PC-9 (cell line): ENCODE data around the gene FCRL1. TPM values are rescaled to one million over a fixed set of nuclear protein-coding genes. Genes with fewer than 3 reads are reported as not detected.

Experiments
- BruUV-seq: library from RNA; stranded (reverse); fragments of 400-500 nt; replicated peaks from 2 replicates; lab custom pipeline; 2021; lab: Mats Ljungman, UMichigan
- CTCF ChIA-PET: fragments of 300-600 bp; sonication (Branson Sonifier 250); formaldehyde crosslinking; loops from one replicate; lab custom pipeline; 2022; ENCODE audit warnings: antibody characterized with exemption; lab: Charles Lee
- POLR2A ChIA-PET: fragments of 300-600 bp; sonication (Branson Sonifier 250); formaldehyde crosslinking; loops from one replicate; lab custom pipeline; 2022; ENCODE audit warnings: antibody characterized with exemption; ENCODE audit not compliant: unreplicated experiment; lab: Charles Lee
- DNase-seq, 2 experiments: peaks; one replicate each; pipeline versions ENCODE4 v3.0.0 to v3.0.0-alpha.2; 2015 to 2022; ENCODE audit warnings: mixed read lengths in 1 of 2
- H2AFZ ChIP-seq: fragments of 200-600 bp; sonication (generic); 2 replicates; pipeline ENCODE4 v1.8.1; 2017; ENCODE audit warnings: antibody characterized with exemption
- H3F3A ChIP-seq: fragments of 200-600 bp; sonication (generic); 2 replicates; pipeline ENCODE4 v1.8.1; 2017; ENCODE audit warnings: antibody characterized with exemption, mild to moderate bottlenecking, low read depth; ENCODE audit not compliant: insufficient read depth
- H3K27ac ChIP-seq: fragments of 200-600 bp; sonication (generic); 2 replicates; pipeline ENCODE4 v1.6.1; 2016; ENCODE audit warnings: mixed run types
- H3K27me3 ChIP-seq: fragments of 200-600 bp; sonication (generic); 2 replicates; pipeline ENCODE4 v1.6.1; 2016; ENCODE audit warnings: low read depth, mixed run types; ENCODE audit not compliant: insufficient read depth
- H3K36me3 ChIP-seq: fragments of 200-600 bp; sonication (generic); 2 replicates; pipeline ENCODE4 v1.6.1; 2016; ENCODE audit warnings: low read depth, mixed run types
- H3K4me1 ChIP-seq: fragments of 200-600 bp; sonication (generic); replicated peaks from 2 replicates; pipeline ENCODE4 v1.6.1; 2016; ENCODE audit warnings: mixed run types; ENCODE audit not compliant: insufficient read depth
- H3K4me2 ChIP-seq: fragments of 200-600 bp; sonication (generic); 2 replicates; pipeline ENCODE4 v1.6.1; 2017; ENCODE audit warnings: mixed run types
- H3K4me3 ChIP-seq: fragments of 200-600 bp; sonication (generic); 2 replicates; pipeline ENCODE4 v1.6.1; 2016; ENCODE audit warnings: mixed run types
- H3K79me2 ChIP-seq: fragments of 200-600 bp; sonication (generic); 2 replicates; pipeline ENCODE4 v1.6.1; 2017; ENCODE audit warnings: low read depth, mixed run types
- H3K9me2 ChIP-seq: fragments of 200-600 bp; sonication (generic); 2 replicates; pipeline ENCODE4 v1.8.1; 2017; ENCODE audit warnings: mild to moderate bottlenecking; ENCODE audit not compliant: insufficient read depth
- H3K9me3 ChIP-seq: fragments of 200-600 bp; sonication (generic); 2 replicates; pipeline ENCODE4 v1.8.1; 2016; ENCODE audit warnings: low read depth; ENCODE audit not compliant: insufficient read depth
- H4K20me1 ChIP-seq: fragments of 200-600 bp; sonication (generic); 2 replicates; pipeline ENCODE4 v1.8.1; 2017; ENCODE audit not compliant: insufficient read depth
- EZH2 ChIP-seq: fragments of 200-600 bp; sonication (generic); IDR thresholded peaks from 2 replicates; pipeline ENCODE4 v1.8.0; 2017; ENCODE audit warnings: antibody characterized with exemption, low read depth
- intact Hi-C: fragments of 100-400 bp; cut with micrococcal nuclease; formaldehyde crosslinking; loops from one replicate; pipeline ENCODE4 v1.10.0; 2022; ENCODE audit not compliant: unreplicated experiment
- total RNA-seq: library from RNA; stranded (reverse); gene quantifications from 2 replicates; pipeline ENCODE4 v1.2.3, GENCODE V29; 2021
- TF ChIP-seq, protein P1 (sequence below): fragments of 200-600 bp; sonication (generic); conservative IDR thresholded peaks from 2 replicates; pipeline ENCODE4 v1.6.1; 2017; ENCODE audit warnings: mixed run types, antibody characterized with exemption, mild to moderate bottlenecking, moderate library complexity

The FCRL1 gene
- total RNA-seq, 1 experiment from 2014 or later, result not detected

DNA sequence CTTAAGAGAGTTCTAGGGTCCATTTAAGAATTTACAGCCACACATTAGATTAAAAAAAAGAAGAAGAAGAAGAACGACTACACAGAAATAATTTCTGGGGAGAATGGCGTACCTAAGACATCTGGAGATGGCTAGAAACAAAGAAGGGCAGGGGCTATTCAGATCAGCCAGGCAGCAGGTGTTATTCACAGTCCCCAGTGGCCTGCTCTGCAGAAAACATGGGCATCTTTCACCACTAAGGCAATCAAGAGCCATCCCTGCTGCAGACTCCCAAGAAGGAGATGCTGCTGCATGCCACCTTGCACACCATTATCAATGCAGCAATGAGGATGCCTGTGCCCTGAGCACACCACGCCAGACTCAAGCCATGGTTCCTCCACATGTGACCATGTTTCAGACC, 35.1 kb downstream of the FCRL1 start:
- H3K9me3 ChIP-seq, result no peaks in the 10 kb centered on the region
- H3K36me3 ChIP-seq, result no peaks in the 10 kb centered on the region
- no peak for DNase-seq
- BruUV-seq, result no TSS peak
- no peaks in the 10 kb centered on the region for H3K4me1 ChIP-seq
- TF ChIP-seq, protein P1, sequence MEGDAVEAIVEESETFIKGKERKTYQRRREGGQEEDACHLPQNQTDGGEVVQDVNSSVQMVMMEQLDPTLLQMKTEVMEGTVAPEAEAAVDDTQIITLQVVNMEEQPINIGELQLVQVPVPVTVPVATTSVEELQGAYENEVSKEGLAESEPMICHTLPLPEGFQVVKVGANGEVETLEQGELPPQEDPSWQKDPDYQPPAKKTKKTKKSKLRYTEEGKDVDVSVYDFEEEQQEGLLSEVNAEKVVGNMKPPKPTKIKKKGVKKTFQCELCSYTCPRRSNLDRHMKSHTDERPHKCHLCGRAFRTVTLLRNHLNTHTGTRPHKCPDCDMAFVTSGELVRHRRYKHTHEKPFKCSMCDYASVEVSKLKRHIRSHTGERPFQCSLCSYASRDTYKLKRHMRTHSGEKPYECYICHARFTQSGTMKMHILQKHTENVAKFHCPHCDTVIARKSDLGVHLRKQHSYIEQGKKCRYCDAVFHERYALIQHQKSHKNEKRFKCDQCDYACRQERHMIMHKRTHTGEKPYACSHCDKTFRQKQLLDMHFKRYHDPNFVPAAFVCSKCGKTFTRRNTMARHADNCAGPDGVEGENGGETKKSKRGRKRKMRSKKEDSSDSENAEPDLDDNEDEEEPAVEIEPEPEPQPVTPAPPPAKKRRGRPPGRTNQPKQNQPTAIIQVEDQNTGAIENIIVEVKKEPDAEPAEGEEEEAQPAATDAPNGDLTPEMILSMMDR, result no peak
- TF ChIP-seq EZH2, result no peak
- CTCF ChIA-PET, result no interaction called here
- no peak overlapping the region for H3K4me3 ChIP-seq
- H3K4me2 ChIP-seq, result no peak overlapping the region
- no peaks in the 10 kb centered on the region for H3K27me3 ChIP-seq
- no peak overlapping the region for H3K27ac ChIP-seq
- H2AFZ ChIP-seq, result no peak overlapping the region
- H3K79me2 ChIP-seq, result no peaks in the 10 kb centered on the region
- H4K20me1 ChIP-seq, result no peaks in the 10 kb centered on the region
- POLR2A ChIA-PET, result no interaction called here
- no peaks in the 10 kb centered on the region for H3F3A ChIP-seq
- no peaks in the 10 kb centered on the region; the same call in 1 of the 2 replicates for H3K9me2 ChIP-seq
- intact Hi-C loops, result no loop called here

- Histone ChIP-seq H3K9me2 (no peaks in the 10 kb centered on the region), H3K27me3 (no peaks in the 10 kb centered on the region), H2AFZ (no peak overlapping the region), H3K27ac (no peak overlapping the region), H3F3A (no peaks in the 10 kb centered on the region), H3K9me3 (no peaks in the 10 kb centered on the region), H4K20me1 (no peaks in the 10 kb centered on the region), H3K4me3 (no peak overlapping the region), H3K36me3 (no peaks in the 10 kb centered on the region), H3K79me2 (no peaks in the 10 kb centered on the region), H3K4me1 (no peaks in the 10 kb centered on the region), H3K4me2 (no peak overlapping the region)
- CTCF ChIA-PET, result no interaction called here
- BruUV-seq, result no TSS peak
- no peak for DNase-seq
- POLR2A ChIA-PET, result no interaction called here
- intact Hi-C loops, result no loop called here
- TF ChIP-seq, protein P1, result no peak
- no peak for TF ChIP-seq EZH2
Observed at GRCh38 chr1:157782931-157783330, 37.0 kb downstream of the FCRL1 start.

DNA sequence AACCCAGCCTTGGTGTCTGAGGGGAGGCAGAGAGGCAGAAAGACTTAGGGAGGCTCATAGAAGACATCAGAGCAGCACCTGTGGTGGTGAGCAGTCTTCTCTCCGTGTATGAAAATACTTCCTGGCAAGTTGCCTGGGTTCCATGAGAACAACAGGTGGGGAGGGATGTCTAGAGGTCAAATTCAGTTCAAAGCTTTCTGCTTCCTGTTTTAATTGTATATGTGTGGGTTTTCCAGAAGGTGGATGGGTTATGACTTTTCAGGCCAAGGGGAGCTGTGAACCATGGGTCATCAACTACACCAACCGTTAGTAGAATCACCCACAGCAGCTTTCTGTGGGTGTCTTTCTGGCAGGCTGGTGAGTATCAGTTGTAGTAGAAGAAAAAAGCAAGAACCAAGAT, 38.9 kb downstream of the FCRL1 start:
- no peak overlapping the region for H3K27ac ChIP-seq
- no peak overlapping the region for H3K4me3 ChIP-seq
- ChIA-PET CTCF (no interaction called here), POLR2A (no interaction called here)
- BruUV-seq, result no TSS peak
- TF ChIP-seq EZH2, result no peak
- TF ChIP-seq, protein P1, result no peak
- DNase-seq, result no peak
- no peaks in the 10 kb centered on the region for H3K79me2 ChIP-seq
- H3F3A ChIP-seq, result no peaks in the 10 kb centered on the region
- no peaks in the 10 kb centered on the region for H3K36me3 ChIP-seq
- no peaks in the 10 kb centered on the region for H3K9me3 ChIP-seq
- no peaks in the 10 kb centered on the region for H3K9me2 ChIP-seq
- no peaks in the 10 kb centered on the region for H4K20me1 ChIP-seq
- H3K27me3 ChIP-seq, result no peaks in the 10 kb centered on the region
- no peaks in the 10 kb centered on the region for H3K4me1 ChIP-seq
- H3K4me2 ChIP-seq, result no peak overlapping the region
- H2AFZ ChIP-seq, result no peak overlapping the region
- intact Hi-C loops, result no loop called here
